Cardiac ventricle fibroblast (primary cell): ENCODE data around the gene ZNF394. TPM values are rescaled to one million over a fixed set of nuclear protein-coding genes. Genes with fewer than 3 reads are reported as not detected.

Source experiments
- total RNA-seq: library from RNA; depleted of rRNA; stranded (reverse); fragments of >200 nt; gene quantifications from 2 replicates; pipeline ENCODE4 v1.2.3, GENCODE V29; 2015

Gene ZNF394
- 15.4 and 18.4 TPM in 2 replicates for total RNA-seq

GRCh38 chr7:99499721-99500636 is at the start of gene ZNF394:
ZNF394 (minus strand) TSS chr7:99500281; CDS start chr7:99500093, 188 bp downstream.

DNA sequence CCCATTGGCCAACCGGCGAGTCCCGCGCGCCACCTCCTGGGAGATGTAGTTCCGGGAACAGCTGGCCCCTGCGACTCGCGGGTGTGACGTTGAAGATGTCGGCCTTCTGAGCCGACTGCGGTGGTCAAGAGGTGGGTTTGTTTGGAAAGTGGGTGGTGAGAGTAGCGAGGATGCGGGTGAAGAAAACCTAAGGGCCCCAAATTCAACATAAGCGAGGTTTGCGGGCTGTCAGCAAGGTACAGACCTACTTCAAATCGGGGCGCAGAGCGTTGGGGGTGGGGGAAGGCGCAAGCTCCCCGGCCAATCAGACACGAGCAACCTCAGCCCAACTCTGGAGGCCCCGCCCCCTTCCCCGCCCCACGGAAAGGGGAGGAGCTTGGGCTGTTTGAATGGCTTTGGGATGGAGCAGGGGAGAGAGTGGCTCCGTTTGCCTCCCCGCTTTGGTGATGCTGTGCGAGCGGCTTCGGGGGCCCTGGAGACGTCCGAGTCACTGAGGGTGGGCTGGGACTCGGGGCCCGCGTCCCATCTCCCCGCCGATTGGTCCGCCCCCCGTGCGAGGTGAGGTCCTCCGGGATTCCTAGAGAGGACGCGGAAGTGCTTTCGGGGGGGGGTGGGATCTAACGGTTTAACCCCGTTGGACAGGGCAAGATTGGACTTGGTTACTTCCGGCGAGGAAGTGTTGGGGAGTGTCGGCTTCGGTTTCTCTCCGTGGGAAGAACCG is 4.7 kb upstream of the ZNF394 start, which contains the start of gene ZKSCAN5:
TSS of gene ZKSCAN5 (plus strand) at position 60 of the 721 bp plus-strand sequence. CDS start 1,383 bp downstream, outside the sequence.

GRCh38 chr7:99472561-99473314 is 27.3 kb downstream of the ZNF394 start, which contains the start of gene ZNF789:
ZNF789 (plus strand) TSS chr7:99472890; CDS start chr7:99476457, 3,567 bp downstream.

Other genes starting within 250 kb of the ZNF394 start
- not detected in 2 replicates for gene MYH16, start 227.4 kb downstream of the ZNF394 start, total RNA-seq
- gene ARPC1A, start 174.4 kb downstream of the ZNF394 start, total RNA-seq = 80.8 and 88.4 TPM in 2 replicates
- 364 and 380 TPM in 2 replicates for gene ARPC1B, start 125.6 kb downstream of the ZNF394 start, total RNA-seq
- 64.9 and 77.7 TPM in 2 replicates for gene PDAP1, start 91.7 kb downstream of the ZNF394 start, total RNA-seq
- 71.8 and 77.4 TPM in 2 replicates for gene BUD31, start 91.3 kb downstream of the ZNF394 start, total RNA-seq
- gene PTCD1, start 61.5 kb downstream of the ZNF394 start, total RNA-seq = 3.9 and 6.7 TPM in 2 replicates
- 14.2 and 29.7 TPM in 2 replicates for gene CPSF4, start 61.3 kb downstream of the ZNF394 start, total RNA-seq
- 1,347 and 1,860 TPM in 2 replicates for gene ATP5MF, start 34.1 kb downstream of the ZNF394 start, total RNA-seq
- gene ZNF789, start 27.4 kb downstream of the ZNF394 start, total RNA-seq = 1.0 and 1.8 TPM in 2 replicates
- 5.7 and 5.9 TPM in 2 replicates for gene ZKSCAN5, start 4.4 kb upstream of the ZNF394 start, total RNA-seq
- gene FAM200A, start 51.8 kb upstream of the ZNF394 start, total RNA-seq = 3.6 and 4.9 TPM in 2 replicates
- gene ZNF655, start 58.4 kb upstream of the ZNF394 start, total RNA-seq = 36.0 and 51.3 TPM in 2 replicates
- 0.87 TPM in 1 of 2 replicates, not detected in the other for gene TMEM225B, start 98.0 kb upstream of the ZNF394 start, total RNA-seq
- 6.1 and 6.3 TPM in 2 replicates for gene ZSCAN25, start 116.7 kb upstream of the ZNF394 start, total RNA-seq
- not detected in 2 replicates for gene CYP3A5, start 179.7 kb upstream of the ZNF394 start, total RNA-seq
- not detected in 2 replicates for gene CYP3A7, start 234.9 kb upstream of the ZNF394 start, total RNA-seq